ENCODE measurements around the gene RGS11. TPM values are rescaled to one million over a fixed set of nuclear protein-coding genes. Genes with fewer than 3 reads are reported as not detected.

RGS11 gene
- total and polyA plus RNA-seq, 2 donors from 2014 or later = 2.5 to 5.9 TPM

DNA sequence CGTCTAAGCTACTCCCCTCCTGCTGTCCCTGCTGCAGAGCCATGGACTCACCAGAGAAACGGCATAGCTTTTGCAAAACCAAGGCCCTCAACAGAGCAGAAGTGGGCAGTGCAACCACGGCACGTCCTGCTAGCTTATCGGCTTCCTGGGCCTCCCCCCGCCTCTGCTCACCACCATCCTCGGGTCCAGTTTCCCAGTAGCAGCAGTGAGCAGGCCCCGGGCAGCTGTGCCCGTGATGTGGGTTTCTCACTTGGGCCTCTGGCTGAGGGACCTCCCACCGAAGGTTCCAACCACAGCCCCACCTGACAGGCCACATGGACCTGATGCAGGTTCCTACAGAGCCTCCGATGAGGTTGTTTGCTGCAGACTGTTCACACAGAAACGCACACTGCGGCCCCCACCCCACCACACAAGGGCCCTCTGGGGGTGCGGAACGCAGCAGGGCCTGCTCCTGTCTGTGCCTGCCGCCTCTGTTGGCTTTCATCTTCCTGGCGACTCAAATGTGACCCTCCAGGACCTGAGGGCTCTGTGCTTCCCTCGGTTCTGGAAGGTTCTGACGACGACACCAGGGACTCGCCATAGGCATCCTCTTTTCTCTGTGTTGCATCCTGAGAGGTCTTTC is 32.1 kb upstream of the RGS11 start:
- FAIRE-seq = no peak
- no peak overlapping the region for H3K4me3 ChIP-seq (ENCODE audit: low read length in 3 of 3)
- intact Hi-C loops (cut with DNase I) = no loop called here
- DNase-seq = no peak
- H3K9me3 ChIP-seq (ENCODE audit: control insufficient read depth in 2 of 3, insufficient read depth in 1 of 3, low read length in 3 of 3) = no peaks in the 10 kb centered on the region
- H3K27me3 ChIP-seq (ENCODE audit: control insufficient read depth, insufficient read depth, low read length) = no peaks in the 10 kb centered on the region
- H3K9ac ChIP-seq (ENCODE audit: low read length in 3 of 3) = no peak overlapping the region
- H3K4me1 ChIP-seq (ENCODE audit: control insufficient read depth in 2 of 3, insufficient read depth in 2 of 3, low read depth in 1 of 3, low read length in 3 of 3) = no peaks in the 10 kb centered on the region
- no peak for TF ChIP-seq CTCF (IDR thresholded peaks at IDR 0.05; ENCODE audit: borderline replicate concordance, extremely low read depth, insufficient read depth)
- H3K36me3 ChIP-seq (ENCODE audit: control insufficient read depth in 2 of 3, insufficient read depth in 3 of 3, low read length in 3 of 3) = peaks cover 2 to 20% (median 6%) of the 10 kb centered on the region in 3 donors
- H3K27ac ChIP-seq (ENCODE audit: low read depth in 2 of 2, low read length in 2 of 2) = no peak overlapping the region

GRCh38 chr16:306911-307370 is 31.2 kb upstream of the RGS11 start:
- intact Hi-C loops (cut with DNase I) = no loop called here

GRCh38 chr16:305916-306626 is 30.3 kb upstream of the RGS11 start:
- Histone ChIP-seq H3K4me3 (ENCODE audit: low read length in 3 of 3) (no peak overlapping the region), H3K36me3 (ENCODE audit: control insufficient read depth in 2 of 3, insufficient read depth in 3 of 3, low read length in 3 of 3) (peaks cover 2 to 20% (median 6%) of the 10 kb centered on the region in 3 donors), H3K9ac (ENCODE audit: low read length in 3 of 3) (no peak overlapping the region), H3K4me1 (ENCODE audit: control insufficient read depth in 2 of 3, insufficient read depth in 2 of 3, low read depth in 1 of 3, low read length in 3 of 3) (no peaks in the 10 kb centered on the region), H3K27ac (ENCODE audit: low read depth in 2 of 2, low read length in 2 of 2) (no peak overlapping the region), H3K27me3 (ENCODE audit: control insufficient read depth, insufficient read depth, low read length) (no peaks in the 10 kb centered on the region), H3K9me3 (ENCODE audit: control insufficient read depth in 2 of 3, insufficient read depth in 1 of 3, low read length in 3 of 3) (no peaks in the 10 kb centered on the region)
- no peak for TF ChIP-seq CTCF (IDR thresholded peaks at IDR 0.05; ENCODE audit: borderline replicate concordance, extremely low read depth, insufficient read depth)
- no peak for DNase-seq
- no peak for FAIRE-seq
- intact Hi-C loops (cut with DNase I) = no loop called here

More at GRCh38 chr16:306911-307370, 31.2 kb upstream of the RGS11 start:
- Histone ChIP-seq H3K9ac (ENCODE audit: low read length in 3 of 3) (no peak overlapping the region), H3K4me1 (ENCODE audit: control insufficient read depth in 2 of 3, insufficient read depth in 2 of 3, low read depth in 1 of 3, low read length in 3 of 3) (no peaks in the 10 kb centered on the region), H3K4me3 (ENCODE audit: low read length in 3 of 3) (no peak overlapping the region), H3K36me3 (ENCODE audit: control insufficient read depth in 2 of 3, insufficient read depth in 3 of 3, low read length in 3 of 3) (peaks cover 2 to 20% (median 6%) of the 10 kb centered on the region in 3 donors), H3K27ac (ENCODE audit: low read depth in 2 of 2, low read length in 2 of 2) (no peak overlapping the region), H3K27me3 (ENCODE audit: control insufficient read depth, insufficient read depth, low read length) (no peaks in the 10 kb centered on the region), H3K9me3 (ENCODE audit: control insufficient read depth in 2 of 3, insufficient read depth in 1 of 3, low read length in 3 of 3) (no peaks in the 10 kb centered on the region)
- FAIRE-seq (no peak), DNase-seq (no peak)
- no peak for TF ChIP-seq CTCF (IDR thresholded peaks at IDR 0.05; ENCODE audit: borderline replicate concordance, extremely low read depth, insufficient read depth)
